GM13976 (cell line): ENCODE measurements around the gene DUS2.
A peak's percentile ranks its signal among the peaks of the same experiment; 100 is the strongest.

ENCODE experiments used
- DNase-seq: peaks from one replicate; pipeline ENCODE4 v3.0.0; 2012; ENCODE audit warnings: low spot score
- CTCF ChIP-seq: IDR thresholded peaks from 2 replicates; pipeline ENCODE4 v1.5.1; 2012; ENCODE audit warnings: borderline replicate concordance, mild to moderate bottlenecking; ENCODE audit not compliant: insufficient read depth; ENCODE audit errors: extremely low read depth, missing control alignments, control extremely low read depth
- in situ Hi-C: fragments of 300-500 bp; cut with MboI; formaldehyde crosslinking; loops from one replicate; pipeline ENCODE4 v1.12.0; 2022; ENCODE audit warnings: low sequenced_read_pairs, mixed read lengths, inconsistent platforms; ENCODE audit not compliant: unreplicated experiment

The DUS2 gene

DNA sequence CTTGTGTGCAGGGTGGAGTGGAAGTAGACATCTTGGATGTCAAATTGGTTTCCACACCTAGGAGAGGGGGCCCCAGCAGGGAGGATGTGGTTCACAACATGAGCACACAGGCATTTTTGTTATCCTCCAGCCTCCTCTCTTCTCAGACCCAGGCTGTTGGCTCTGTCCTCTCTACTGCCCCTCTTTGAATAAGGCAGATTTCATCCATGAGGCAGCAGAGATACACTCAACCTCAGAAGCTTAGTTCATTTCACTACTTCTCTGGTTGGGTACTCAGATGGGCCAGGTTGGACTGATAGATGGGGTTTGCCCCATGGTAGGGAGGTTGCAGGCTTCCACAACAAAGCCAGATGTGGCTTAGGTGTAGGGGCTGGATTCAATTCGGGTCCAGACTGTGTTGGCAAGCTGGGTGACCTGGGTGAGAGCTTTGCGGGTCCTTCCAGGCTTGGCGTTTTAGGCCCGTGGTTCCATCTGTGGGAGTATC, 39.9 kb downstream of the DUS2 start:
- in situ Hi-C loops = no loop called here
- no peak for DNase-seq
- TF ChIP-seq CTCF = no peak

DNA sequence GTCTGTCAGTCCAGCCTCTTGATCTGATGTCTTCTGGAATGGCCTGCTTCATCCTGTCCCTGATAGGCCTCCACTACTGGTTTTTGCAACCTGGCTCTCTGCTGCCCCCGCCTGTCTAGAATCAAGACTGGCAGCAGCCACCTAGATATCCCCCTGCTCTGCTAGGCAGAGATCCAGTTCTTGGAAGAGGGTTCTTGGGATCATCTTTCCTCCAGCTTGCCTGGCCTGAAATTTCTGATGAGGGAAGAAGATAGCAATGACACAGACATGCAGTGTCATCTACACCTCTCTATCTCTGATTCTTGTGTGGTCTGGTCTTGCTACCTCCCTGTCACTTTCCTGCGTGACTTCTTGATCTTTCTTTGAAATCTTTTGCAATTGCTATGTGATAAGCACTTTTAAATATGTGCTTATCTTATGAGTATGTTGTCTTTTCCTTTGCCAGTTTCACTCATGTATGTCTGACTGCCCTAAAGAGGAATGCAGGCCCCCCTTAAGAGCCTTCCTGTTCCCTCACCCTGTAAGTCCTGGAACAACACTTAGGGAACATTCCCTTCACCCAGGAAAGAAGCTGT, 41.8 kb downstream of the DUS2 start:
- TF ChIP-seq CTCF = peak; percentile 76
- DNase-seq = peak; percentile 69
- in situ Hi-C loops = no loop called here

DNA sequence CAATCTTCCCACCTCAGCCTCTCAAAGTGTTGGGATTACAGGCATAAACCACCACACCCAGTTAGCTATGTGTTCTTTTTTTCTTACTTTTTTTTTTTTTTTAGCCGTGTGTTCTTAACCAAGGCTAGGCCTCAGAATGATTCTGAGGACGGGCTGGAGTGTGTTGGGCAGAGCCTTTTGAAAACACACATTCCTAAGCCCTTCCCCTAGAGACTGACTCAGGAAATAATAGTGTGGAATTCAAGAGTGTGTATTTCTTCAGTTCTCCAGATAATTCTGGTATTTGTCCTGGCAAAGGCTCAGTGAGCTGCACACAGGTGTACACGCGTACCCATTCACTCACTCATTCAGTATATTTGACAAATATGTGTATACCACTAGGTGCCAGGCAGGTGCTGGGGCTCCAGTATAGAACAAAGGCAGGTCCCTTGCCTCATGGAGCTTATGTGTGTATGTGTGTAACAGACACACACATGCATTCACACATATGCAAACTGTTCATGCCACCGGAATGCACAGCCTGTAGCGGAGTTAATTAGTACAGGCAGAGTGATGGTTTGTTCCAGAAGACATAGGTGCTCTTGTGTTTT, 42.7 kb downstream of the DUS2 start:
- no peak for DNase-seq

GRCh38 chr16:68066763-68067162, 43.7 kb downstream of the DUS2 start:
- no peak for TF ChIP-seq CTCF
- no peak for DNase-seq
- in situ Hi-C loops = no loop called here

More for the DNA sequence above, 42.7 kb downstream of the DUS2 start:
- TF ChIP-seq CTCF = no peak
- in situ Hi-C loops = no loop called here

DNA sequence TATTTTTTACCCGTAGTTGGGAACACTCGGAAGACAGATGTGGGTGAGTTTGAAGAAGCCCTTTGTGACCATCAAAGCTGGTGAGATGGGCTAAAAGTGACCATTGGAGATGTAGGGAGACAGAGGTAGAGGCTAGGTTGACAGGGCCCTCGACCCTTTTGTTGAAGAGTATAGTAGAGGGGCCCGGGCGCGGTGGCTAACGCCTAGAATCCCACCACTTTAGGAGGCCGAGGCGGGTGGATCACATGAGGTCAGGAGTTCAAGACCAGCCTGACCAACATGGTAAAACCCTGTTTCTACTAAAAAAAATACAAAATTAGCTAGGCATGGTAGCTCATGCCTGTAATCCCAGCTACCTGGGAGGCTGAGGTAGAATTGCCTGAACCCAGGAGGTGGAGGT, 45.8 kb downstream of the DUS2 start:
- no peak for DNase-seq
- no peak for TF ChIP-seq CTCF
- in situ Hi-C loops = no loop called here

DNA sequence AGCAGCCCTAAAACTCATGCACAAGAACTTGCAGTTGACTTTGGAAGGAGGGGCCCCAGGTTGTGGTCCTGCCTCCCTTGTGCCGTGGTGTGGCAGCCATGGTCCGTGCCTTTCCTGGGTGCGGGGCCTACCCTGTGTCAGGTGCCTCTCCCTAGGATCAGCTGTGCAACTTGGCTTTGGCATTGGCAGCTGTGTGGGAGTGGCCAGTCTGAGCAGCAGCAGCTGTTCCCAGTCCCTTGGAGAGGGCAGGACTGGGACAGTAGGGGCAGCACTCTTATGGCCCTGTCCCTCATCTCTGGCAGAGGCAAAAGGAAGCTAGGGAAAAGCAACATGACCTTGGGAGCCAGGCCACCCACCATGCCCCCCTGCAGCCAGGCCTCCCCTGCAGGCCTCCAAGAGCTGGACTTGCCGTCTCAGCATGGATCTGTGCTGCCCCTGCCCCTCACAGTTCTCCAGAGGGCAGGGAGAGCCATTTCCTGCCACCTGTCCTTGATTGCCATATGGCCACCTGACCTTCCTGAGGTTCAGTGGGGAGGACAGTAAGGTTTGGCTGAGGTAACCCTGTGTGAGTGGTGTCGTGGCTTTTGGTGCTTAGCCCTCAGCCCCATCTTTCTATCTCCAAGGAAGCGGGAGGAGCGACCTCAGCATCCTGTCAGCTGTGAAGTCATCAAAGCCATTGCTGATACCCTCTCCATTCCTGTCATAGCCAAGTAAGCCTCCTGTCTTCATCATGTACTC, 46.6 kb downstream of the DUS2 start:
- in situ Hi-C loops = no loop called here
- DNase-seq = peak; percentile 36
- no peak for TF ChIP-seq CTCF
